ENCODE results near the gene ACSM2B.
"Not testable (repeated sequence)": the region's sequence is repeated elsewhere in the genome, so short reads cannot be mapped to it uniquely, and the experiment has no call there.

DNA sequence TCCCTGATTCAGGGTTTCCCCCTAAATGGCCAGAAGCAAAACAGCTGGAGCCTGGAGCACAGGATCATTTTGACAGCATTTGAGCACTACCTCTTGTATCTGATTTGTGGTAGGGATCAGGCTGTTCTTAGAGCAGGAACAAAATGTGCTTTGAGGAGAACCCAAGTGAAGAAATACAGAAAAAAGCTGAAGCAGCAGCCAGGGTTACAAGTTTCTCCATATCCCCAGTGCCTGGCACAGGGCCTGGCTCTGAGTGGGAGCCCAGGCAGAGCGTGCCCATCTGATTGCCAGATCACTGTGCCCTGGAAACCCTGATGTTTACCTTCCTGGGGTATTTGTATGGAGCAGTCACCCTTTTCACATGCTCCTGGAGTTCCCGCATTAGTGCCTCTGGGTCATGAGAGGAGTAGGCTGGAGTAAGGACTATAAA is 11.5 kb upstream of the ACSM2B start:
- TF ChIP-seq, protein P1, sequence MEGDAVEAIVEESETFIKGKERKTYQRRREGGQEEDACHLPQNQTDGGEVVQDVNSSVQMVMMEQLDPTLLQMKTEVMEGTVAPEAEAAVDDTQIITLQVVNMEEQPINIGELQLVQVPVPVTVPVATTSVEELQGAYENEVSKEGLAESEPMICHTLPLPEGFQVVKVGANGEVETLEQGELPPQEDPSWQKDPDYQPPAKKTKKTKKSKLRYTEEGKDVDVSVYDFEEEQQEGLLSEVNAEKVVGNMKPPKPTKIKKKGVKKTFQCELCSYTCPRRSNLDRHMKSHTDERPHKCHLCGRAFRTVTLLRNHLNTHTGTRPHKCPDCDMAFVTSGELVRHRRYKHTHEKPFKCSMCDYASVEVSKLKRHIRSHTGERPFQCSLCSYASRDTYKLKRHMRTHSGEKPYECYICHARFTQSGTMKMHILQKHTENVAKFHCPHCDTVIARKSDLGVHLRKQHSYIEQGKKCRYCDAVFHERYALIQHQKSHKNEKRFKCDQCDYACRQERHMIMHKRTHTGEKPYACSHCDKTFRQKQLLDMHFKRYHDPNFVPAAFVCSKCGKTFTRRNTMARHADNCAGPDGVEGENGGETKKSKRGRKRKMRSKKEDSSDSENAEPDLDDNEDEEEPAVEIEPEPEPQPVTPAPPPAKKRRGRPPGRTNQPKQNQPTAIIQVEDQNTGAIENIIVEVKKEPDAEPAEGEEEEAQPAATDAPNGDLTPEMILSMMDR (IDR thresholded peaks at IDR 0.05) = not testable (repeated sequence)
- not testable (repeated sequence) for TF ChIP-seq POLR2A (IDR thresholded peaks at IDR 0.05)
